ENCODE measurements around the gene HES3.

GRCh38 chr1:6260433-6260934, 16.5 kb downstream of the HES3 start:
- TF ChIP-seq CTCF (IDR thresholded peaks at IDR 0.05; ENCODE audit: insufficient read depth, low read length) (no peak), GABPA (IDR thresholded peaks at IDR 0.05; ENCODE audit: low read depth) (no peak), POLR2AphosphoS5 (IDR thresholded peaks at IDR 0.05; ENCODE audit: low read depth) (no peak), SPI1 (IDR thresholded peaks at IDR 0.05; ENCODE audit: borderline replicate concordance, low read depth) (no peak), REST (IDR thresholded peaks at IDR 0.05; ENCODE audit: insufficient replicate concordance, low read depth) (no peak)
